ENCODE measurements around the gene CD19. TPM values are rescaled to one million over a fixed set of nuclear protein-coding genes. Genes with fewer than 3 reads are reported as not detected.

CD19 gene
- total RNA-seq, 1 donor from 2014 or later, result not detected

GRCh38 chr16:28918698-28919097 lies 13.1 kb upstream of the CD19 start:
- Histone ChIP-seq H3K4me1 (no peaks in the 10 kb centered on the region), H3K4me3 (no peak overlapping the region), H3K27ac (replicated peaks) (no peak overlapping the region), H3K27me3 (ENCODE audit: low read depth) (no peaks in the 10 kb centered on the region), H3K36me3 (peaks cover 80% of the 10 kb centered on the region), H3K9me3 (replicated peaks) (no peaks in the 10 kb centered on the region)
- no peak for DNase-seq
- intact Hi-C loops (cut with micrococcal nuclease), result no loop called here
- no peak for TF ChIP-seq CTCF (IDR thresholded peaks at IDR 0.05; ENCODE audit: borderline replicate concordance)

GRCh38 chr16:28923231-28923587 lies 8.6 kb upstream of the CD19 start:
- H3K27me3 ChIP-seq (ENCODE audit: low read depth), result no peaks in the 10 kb centered on the region
- no peak for DNase-seq
- intact Hi-C loops (cut with micrococcal nuclease), result no loop called here
- no peak for TF ChIP-seq CTCF (IDR thresholded peaks at IDR 0.05; ENCODE audit: borderline replicate concordance)
- H3K4me1 ChIP-seq, result peaks cover 17% of the 10 kb centered on the region
- no peak overlapping the region for H3K27ac ChIP-seq (replicated peaks)
- peaks cover 37% of the 10 kb centered on the region for H3K36me3 ChIP-seq
- H3K4me3 ChIP-seq, result no peak overlapping the region
- no peaks in the 10 kb centered on the region for H3K9me3 ChIP-seq (replicated peaks)

GRCh38 chr16:28923652-28924398 lies 7.9 kb upstream of the CD19 start:
- H3K27me3 ChIP-seq (ENCODE audit: low read depth), result no peaks in the 10 kb centered on the region
- peaks cover 31% of the 10 kb centered on the region for H3K36me3 ChIP-seq
- H3K4me1 ChIP-seq, result peaks cover 17% of the 10 kb centered on the region
- H3K4me3 ChIP-seq, result peak overlapping the region; percentile 88
- H3K9me3 ChIP-seq (replicated peaks), result no peaks in the 10 kb centered on the region
- peak overlapping the region; percentile 99 for H3K27ac ChIP-seq (replicated peaks)
- TF ChIP-seq CTCF (IDR thresholded peaks at IDR 0.05; ENCODE audit: borderline replicate concordance), result no peak
- intact Hi-C loops (cut with micrococcal nuclease), result no loop called here
- no peak for DNase-seq

GRCh38 chr16:28924399-28924761 lies 7.4 kb upstream of the CD19 start:
- peak overlapping the region; percentile 88 for H3K4me3 ChIP-seq
- no peaks in the 10 kb centered on the region for H3K9me3 ChIP-seq (replicated peaks)
- H3K27me3 ChIP-seq (ENCODE audit: low read depth), result no peaks in the 10 kb centered on the region
- DNase-seq, result no peak
- peaks cover 25% of the 10 kb centered on the region for H3K36me3 ChIP-seq
- intact Hi-C loops (cut with micrococcal nuclease), result no loop called here
- H3K27ac ChIP-seq (replicated peaks), result peak overlapping the region; percentile 99
- peaks cover 17% of the 10 kb centered on the region for H3K4me1 ChIP-seq
- no peak for TF ChIP-seq CTCF (IDR thresholded peaks at IDR 0.05; ENCODE audit: borderline replicate concordance)

- no peaks in the 10 kb centered on the region for H3K9me3 ChIP-seq (replicated peaks)
- DNase-seq, result peak; percentile 93
- H3K27ac ChIP-seq (replicated peaks), result peak within 1 kb of the TSS; percentile 99
- peaks cover 20% of the 10 kb centered on the region for H3K36me3 ChIP-seq
- H3K4me3 ChIP-seq, result peak within 1 kb of the TSS; percentile 88
- intact Hi-C loops (cut with micrococcal nuclease), result no loop called here
- H3K27me3 ChIP-seq (ENCODE audit: low read depth), result no peaks in the 10 kb centered on the region
- H3K4me1 ChIP-seq, result peaks cover 17% of the 10 kb centered on the region
- TF ChIP-seq CTCF (IDR thresholded peaks at IDR 0.05; ENCODE audit: borderline replicate concordance), result no peak
These were observed 6.9 kb upstream of the CD19 start, which contains the start of gene RABEP2 for GRCh38 chr16:28924762-28925385. TSS of gene RABEP2 (minus strand) at chr16:28925238. CDS start at chr16:28925163, 75 bp downstream.
